Activated CD4-positive, alpha-beta T cell treated with anti-CD3 and anti-CD28 coated beads, Interleukin-2, amount 10 ng/mL, durations not matched to agents 24 days and 14 days (primary cell): Measurements from ENCODE around the gene GTF2F1. TPM values are rescaled to one million over a fixed set of nuclear protein-coding genes. Genes with fewer than 3 reads are reported as not detected.
A peak's percentile ranks its signal among the peaks of the same experiment; 100 is the strongest.
"Not testable (repeated sequence)": the region's sequence is repeated elsewhere in the genome, so short reads cannot be mapped to it uniquely, and the experiment has no call there.

Experiments
- DNase-seq: peaks from one replicate; pipeline ENCODE4 v3.0.0; 2022
- H3K27ac Mint-ChIP-seq: one replicate; pipeline ENCODE4 v1.8.0; 2022; ENCODE audit warnings: mild to moderate bottlenecking, mixed read lengths
- H3K27me3 Mint-ChIP-seq: one replicate; pipeline ENCODE4 v1.8.0; 2022; ENCODE audit warnings: mixed read lengths
- H3K36me3 Mint-ChIP-seq: one replicate; pipeline ENCODE4 v1.8.0; 2022; ENCODE audit warnings: low read depth, mild to moderate bottlenecking, mixed read lengths
- H3K4me1 Mint-ChIP-seq: one replicate; pipeline ENCODE4 v1.8.0; 2021; ENCODE audit warnings: mixed read lengths
- H3K4me3 Mint-ChIP-seq: one replicate; pipeline ENCODE4 v1.8.0; 2022; ENCODE audit warnings: mild to moderate bottlenecking, moderate library complexity, mixed read lengths
- H3K9me3 Mint-ChIP-seq: one replicate; pipeline ENCODE4 v1.8.0; 2021; ENCODE audit warnings: mixed read lengths
- intact Hi-C: fragments of 100-400 bp; cut with micrococcal nuclease; formaldehyde crosslinking; loops from one replicate; pipeline ENCODE4 v1.15.1; 2023
- total RNA-seq: library from RNA; stranded (reverse); gene quantifications from 2 replicates; pipeline ENCODE4 v1.2.3, GENCODE V29; 2022

The GTF2F1 gene
- total RNA-seq, 1 donor from 2014 or later, result 63.5 TPM

DNA sequence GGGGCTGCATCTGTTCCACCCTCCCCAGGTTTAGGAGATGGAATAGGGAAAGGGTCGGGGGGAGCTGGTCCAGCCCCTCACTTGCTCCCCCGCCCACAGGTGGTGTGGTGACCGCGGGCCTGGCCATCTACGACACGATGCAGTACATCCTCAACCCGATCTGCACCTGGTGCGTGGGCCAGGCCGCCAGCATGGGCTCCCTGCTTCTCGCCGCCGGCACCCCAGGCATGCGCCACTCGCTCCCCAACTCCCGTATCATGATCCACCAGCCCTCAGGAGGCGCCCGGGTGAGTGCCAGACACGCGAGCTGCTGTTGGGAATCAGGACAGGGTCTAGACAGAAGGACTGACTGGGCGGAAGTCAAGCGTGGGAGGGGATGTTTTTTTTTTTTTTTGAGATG is 28.6 kb downstream of the GTF2F1 start:
- no peaks in the 10 kb centered on the region for H3K27me3 Mint-ChIP-seq
- no peaks in the 10 kb centered on the region for H3K9me3 Mint-ChIP-seq
- H3K27ac Mint-ChIP-seq, result no peak overlapping the region
- H3K36me3 Mint-ChIP-seq, result peaks cover 48% of the 10 kb centered on the region
- H3K4me1 Mint-ChIP-seq, result peaks cover 17% of the 10 kb centered on the region
- no peak for DNase-seq
- peak overlapping the region; percentile 35 for H3K4me3 Mint-ChIP-seq
- intact Hi-C loops, result no loop called here

GRCh38 chr19:6362351-6362801 is 30.6 kb downstream of the GTF2F1 start:
- H3K9me3 Mint-ChIP-seq, result no peaks in the 10 kb centered on the region

DNA sequence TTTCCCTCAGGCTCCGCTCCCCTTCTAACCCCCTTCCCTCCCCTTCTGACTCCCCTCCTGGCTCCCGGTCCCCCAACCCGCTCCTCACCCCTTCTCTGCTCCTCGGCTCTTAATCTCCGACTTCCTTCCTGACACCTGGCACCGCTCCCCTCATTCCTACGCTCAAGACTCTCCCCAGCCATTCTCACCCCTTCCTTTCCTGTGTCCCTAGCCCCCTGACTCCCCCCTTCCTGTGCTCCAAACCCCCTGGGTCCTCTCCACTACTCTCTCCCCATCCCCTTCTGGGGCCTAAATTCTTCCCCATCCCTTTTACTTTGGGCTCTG is 31.0 kb downstream of the GTF2F1 start:
- Mint-ChIP-seq H3K9me3 (no peaks in the 10 kb centered on the region), H3K4me1 (peaks cover 17% of the 10 kb centered on the region), H3K4me3 (peak overlapping the region; percentile 100), H3K36me3 (peaks cover 34% of the 10 kb centered on the region), H3K27ac (peak overlapping the region; percentile 98), H3K27me3 (no peaks in the 10 kb centered on the region)
- intact Hi-C loops, result loop anchor here (2.0 kb wide), 1 partner anchor 99 kb away; no protein-coding TSS in a partner anchor
- DNase-seq, result no peak

More at GRCh38 chr19:6362351-6362801, 30.6 kb downstream of the GTF2F1 start:
- Mint-ChIP-seq H3K27ac (peak overlapping the region; percentile 98), H3K27me3 (no peaks in the 10 kb centered on the region), H3K4me1 (peaks cover 17% of the 10 kb centered on the region), H3K36me3 (peaks cover 36% of the 10 kb centered on the region), H3K4me3 (peak overlapping the region; percentile 100)
- intact Hi-C loops, result loop anchor here (2.0 kb wide), 1 partner anchor 98 kb away; no protein-coding TSS in a partner anchor
- peak; percentile 82 for DNase-seq

DNA sequence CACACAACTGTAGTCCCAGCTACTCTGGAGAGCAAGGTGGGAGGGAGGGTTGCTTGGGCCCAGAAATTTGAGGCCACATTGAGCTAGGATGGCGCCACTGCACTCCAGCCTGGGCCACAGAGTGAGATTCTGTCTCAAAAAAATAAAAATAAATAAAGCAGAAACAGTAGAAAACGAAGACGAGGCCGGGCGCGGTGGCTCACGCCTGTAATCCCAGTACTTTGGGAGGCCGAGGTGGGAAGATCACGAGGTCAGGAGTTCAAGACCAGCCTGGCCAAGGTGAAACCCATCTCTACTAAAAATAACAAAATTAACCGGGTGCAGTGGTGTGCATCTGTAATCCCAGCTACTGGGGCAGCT is 32.1 kb downstream of the GTF2F1 start:
- not testable (repeated sequence) for H3K9me3 Mint-ChIP-seq, DNase-seq, H3K27ac Mint-ChIP-seq, H3K27me3 Mint-ChIP-seq
- Mint-ChIP-seq H3K4me3 (peak overlapping the region; percentile 100), H3K36me3 (peaks cover 27% of the 10 kb centered on the region), H3K4me1 (peaks cover 15% of the 10 kb centered on the region)
- intact Hi-C loops, result loop anchor here (1.0 to 2.0 kb wide), 4 partner anchors 11 to 81 kb away; partner anchors contain the start of genes ALKBH7, GTF2F1 and KHSRP

GRCh38 chr19:6360445-6360844 is 32.5 kb downstream of the GTF2F1 start:
- DNase-seq, result peak; percentile 55
- not testable (repeated sequence) for H3K4me3 Mint-ChIP-seq, H3K9me3 Mint-ChIP-seq, H3K27me3 Mint-ChIP-seq, H3K27ac Mint-ChIP-seq
- intact Hi-C loops, result loop anchor here (2.0 kb wide), 1 partner anchor 64 kb away; the partner anchor contains the start of gene KHSRP
- Mint-ChIP-seq H3K4me1 (peaks cover 15% of the 10 kb centered on the region), H3K36me3 (peaks cover 23% of the 10 kb centered on the region)

GRCh38 chr19:6359568-6360341 is 33.2 kb downstream of the GTF2F1 start:
- intact Hi-C loops, result loop anchor here (2.0 kb wide), 1 partner anchor 65 kb away; the partner anchor contains the start of gene KHSRP
- Mint-ChIP-seq H3K9me3 (no peaks in the 10 kb centered on the region), H3K36me3 (peaks cover 19% of the 10 kb centered on the region), H3K4me3 (no peak overlapping the region), H3K27me3 (no peaks in the 10 kb centered on the region), H3K4me1 (peaks cover 15% of the 10 kb centered on the region), H3K27ac (no peak overlapping the region)
- DNase-seq, result peak; percentile 54

- Mint-ChIP-seq H3K27ac (no peak overlapping the region), H3K27me3 (no peaks in the 10 kb centered on the region), H3K4me3 (no peak overlapping the region), H3K9me3 (no peaks in the 10 kb centered on the region), H3K36me3 (peaks cover 12% of the 10 kb centered on the region), H3K4me1 (peaks cover 9% of the 10 kb centered on the region)
- intact Hi-C loops, result no loop called here
- no peak for DNase-seq
Observed at GRCh38 chr19:6358003-6358402, 35.0 kb downstream of the GTF2F1 start.

- no peak for DNase-seq
- Mint-ChIP-seq H3K27ac (no peak overlapping the region), H3K9me3 (no peaks in the 10 kb centered on the region), H3K4me1 (peaks cover 2% of the 10 kb centered on the region), H3K27me3 (no peaks in the 10 kb centered on the region), H3K36me3 (peaks cover 5% of the 10 kb centered on the region), H3K4me3 (no peak overlapping the region)
- intact Hi-C loops, result no loop called here
Observed at GRCh38 chr19:6357174-6357573, 35.8 kb downstream of the GTF2F1 start.

DNA sequence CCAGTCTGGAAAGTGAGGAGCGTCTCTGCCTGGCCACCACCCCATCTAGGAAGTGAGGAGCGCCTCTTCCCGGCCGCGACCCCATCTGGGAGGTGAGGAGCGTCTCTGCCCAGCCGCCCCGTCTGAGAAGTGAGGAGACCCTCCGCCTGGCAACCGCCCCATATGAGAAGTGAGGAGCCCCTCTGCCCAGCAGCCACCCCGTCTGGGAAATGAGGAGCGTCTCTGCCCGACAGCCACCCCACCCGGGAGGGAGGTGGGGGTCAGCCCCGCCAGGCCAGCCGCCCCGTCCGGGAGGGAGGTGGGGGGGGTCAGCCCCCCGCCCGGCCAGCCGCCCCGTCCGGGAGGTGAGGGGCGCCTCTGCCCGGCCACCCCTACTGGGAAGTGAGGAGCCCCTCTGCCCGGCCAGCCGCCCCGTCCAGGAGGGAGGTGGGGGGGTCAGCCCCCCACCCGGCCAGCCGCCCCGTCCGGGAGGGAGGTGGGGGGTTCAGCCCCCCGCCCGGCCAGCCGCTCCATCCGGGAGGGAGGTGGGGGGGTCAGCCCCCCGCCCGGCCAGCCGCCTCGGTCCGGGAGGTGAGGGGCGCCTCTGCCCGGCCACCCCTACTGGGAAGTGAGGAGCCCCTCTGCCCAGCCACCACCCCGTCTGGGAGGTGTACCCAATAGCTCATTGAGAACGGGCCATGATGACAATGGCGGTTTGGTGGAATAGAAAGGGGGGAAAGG is 37.5 kb downstream of the GTF2F1 start:
- H3K36me3 Mint-ChIP-seq, H3K4me3 Mint-ChIP-seq, H3K27me3 Mint-ChIP-seq, intact Hi-C loops, H3K9me3 Mint-ChIP-seq, H3K27ac Mint-ChIP-seq, DNase-seq, H3K4me1 Mint-ChIP-seq: not testable (repeated sequence)

DNA sequence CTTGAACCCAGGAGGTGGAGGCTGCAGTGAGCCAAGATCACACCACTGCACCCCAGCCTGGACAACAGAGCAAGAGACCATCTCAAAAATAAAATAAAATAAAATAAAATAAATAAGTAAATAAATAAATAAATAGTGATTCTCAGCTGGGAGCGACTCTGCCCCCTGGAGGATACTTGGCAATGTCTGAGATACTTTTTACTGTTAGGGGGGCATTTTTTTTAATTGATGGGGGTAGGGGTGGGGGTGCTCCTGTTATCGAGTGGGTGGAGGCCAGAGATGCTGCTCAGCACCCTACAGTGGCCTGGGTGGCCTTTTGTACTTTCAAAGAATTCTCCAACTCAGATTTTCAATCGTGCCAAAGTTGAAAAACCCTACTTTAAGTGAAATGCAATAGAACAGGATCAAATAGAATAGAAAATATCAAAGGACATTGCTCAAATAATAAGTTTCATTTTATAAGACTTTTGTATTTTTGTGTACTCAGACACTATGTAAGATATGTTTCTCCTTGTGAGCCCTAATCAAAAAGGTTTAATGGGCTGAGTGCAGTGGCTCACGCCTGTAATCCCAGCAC is 38.8 kb downstream of the GTF2F1 start:
- H3K4me3 Mint-ChIP-seq, result no peak overlapping the region
- no peaks in the 10 kb centered on the region for H3K27me3 Mint-ChIP-seq
- no peak overlapping the region for H3K27ac Mint-ChIP-seq
- no peaks in the 10 kb centered on the region for H3K9me3 Mint-ChIP-seq
- H3K4me1 Mint-ChIP-seq, result no peaks in the 10 kb centered on the region
- no peak for DNase-seq
- peaks cover 3% of the 10 kb centered on the region for H3K36me3 Mint-ChIP-seq
- intact Hi-C loops, result no loop called here

DNA sequence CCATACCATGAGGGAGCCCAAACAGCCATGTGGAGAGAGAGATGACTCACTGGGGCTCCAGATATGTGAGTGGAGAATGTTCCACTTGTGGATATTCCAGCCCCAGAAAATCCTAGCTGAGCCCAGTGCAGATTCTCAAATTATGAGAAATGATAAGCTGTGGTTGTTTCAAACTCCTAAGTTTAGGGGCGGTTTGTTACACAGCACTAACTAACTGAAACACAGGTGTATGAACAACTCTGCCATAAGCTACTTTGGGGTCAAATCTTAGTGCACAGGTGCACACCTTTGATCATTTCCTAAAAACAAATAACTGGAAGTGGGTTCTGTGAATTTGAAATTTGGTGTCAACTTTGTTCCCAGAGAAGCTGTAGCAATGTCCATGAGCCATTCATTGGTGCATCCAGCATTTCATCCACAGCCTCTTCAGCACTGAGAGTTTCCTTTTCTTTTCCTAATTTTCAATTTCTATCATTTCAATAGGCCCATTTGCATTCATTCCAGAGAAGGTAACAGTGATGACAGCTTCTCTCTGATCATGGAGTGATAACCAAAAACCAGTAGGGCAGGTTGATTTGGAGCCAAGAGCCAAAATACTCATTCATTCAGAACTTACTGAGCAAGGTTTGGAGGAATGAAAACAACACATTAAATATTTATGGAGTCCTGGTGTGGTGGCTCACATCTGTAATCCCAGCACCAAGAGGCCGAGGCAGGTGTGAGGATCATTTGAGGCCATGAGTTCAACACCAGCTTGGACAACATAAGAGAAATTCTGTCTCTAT is 40.4 kb downstream of the GTF2F1 start:
- no peaks in the 10 kb centered on the region for H3K4me1 Mint-ChIP-seq
- intact Hi-C loops, result no loop called here
- no peak for DNase-seq
- no peak overlapping the region for H3K4me3 Mint-ChIP-seq
- H3K36me3 Mint-ChIP-seq, result peaks cover 3% of the 10 kb centered on the region
- H3K27me3 Mint-ChIP-seq, result no peaks in the 10 kb centered on the region
- H3K9me3 Mint-ChIP-seq, result no peaks in the 10 kb centered on the region
- H3K27ac Mint-ChIP-seq, result no peak overlapping the region

- no peak for DNase-seq
- no peak overlapping the region for H3K4me3 Mint-ChIP-seq
- intact Hi-C loops, result no loop called here
- H3K4me1 Mint-ChIP-seq, result no peaks in the 10 kb centered on the region
- peaks cover 3% of the 10 kb centered on the region for H3K36me3 Mint-ChIP-seq
- no peaks in the 10 kb centered on the region for H3K27me3 Mint-ChIP-seq
- no peak overlapping the region for H3K27ac Mint-ChIP-seq
- H3K9me3 Mint-ChIP-seq, result no peaks in the 10 kb centered on the region
Observed at GRCh38 chr19:6350688-6351087, 42.3 kb downstream of the GTF2F1 start.

- H3K27me3 Mint-ChIP-seq, intact Hi-C loops, H3K27ac Mint-ChIP-seq: not testable (repeated sequence)
Observed at GRCh38 chr19:6349271-6349670, 43.7 kb downstream of the GTF2F1 start.

More at GRCh38 chr19:6349271-6349670, 43.7 kb downstream of the GTF2F1 start:
- not testable (repeated sequence) for H3K36me3 Mint-ChIP-seq, DNase-seq, H3K4me3 Mint-ChIP-seq, H3K4me1 Mint-ChIP-seq, H3K9me3 Mint-ChIP-seq
